ENCODE results near the gene TNNI2.
"Not testable (repeated sequence)": the region's sequence is repeated elsewhere in the genome, so short reads cannot be mapped to it uniquely, and the experiment has no call there.

DNA sequence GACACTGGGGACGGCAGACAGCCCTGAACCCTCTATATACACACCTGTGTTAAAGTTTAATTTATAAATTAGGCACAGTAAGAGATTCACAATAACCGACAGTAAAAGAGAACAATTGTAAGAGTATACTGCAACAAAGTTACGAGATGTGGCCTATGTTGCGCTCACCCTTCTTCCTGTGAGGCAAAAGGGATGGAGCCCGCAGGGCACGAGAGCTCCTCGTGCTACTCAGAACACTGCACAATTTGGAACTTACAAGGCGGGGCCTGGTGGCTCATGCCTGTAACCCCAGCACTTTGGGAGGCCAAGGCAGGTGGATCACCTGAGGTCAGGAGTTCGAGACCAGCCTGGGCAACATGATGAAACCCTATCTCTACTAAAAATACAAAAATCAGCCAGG, 25.4 kb upstream of the TNNI2 start:
- TF ChIP-seq CTCF, POLR2A (IDR thresholded peaks at IDR 0.05): not testable (repeated sequence)
